Thoracic aorta (tissue), 2 donors: ENCODE measurements around the gene TTC39C. TPM values are rescaled to one million over a fixed set of nuclear protein-coding genes. Genes with fewer than 3 reads are reported as not detected.

Experiments
- ATAC-seq: fragments of 150-250 bp; one replicate; pipeline ENCODE4 v1.8.0; 2017; ENCODE audit warnings: low read depth; ENCODE audit not compliant: insufficient number of reproducible peaks, low FRiP score
- DNase-seq: peaks from one replicate; pipeline ENCODE4 v3.0.0-alpha.2; 2020; ENCODE audit warnings: low spot score
- H3K27ac ChIP-seq, 2 donors: fragments of 200-600 bp; sonication (generic); 1 replicate in 1 of 2; 2 replicates in 1 of 2; pipeline ENCODE4 v1.5.1; 2016; ENCODE audit warnings: mild to moderate bottlenecking in 2 of 2, moderate library complexity in 2 of 2
- H3K27me3 ChIP-seq: fragments of 200-600 bp; sonication (generic); replicated peaks from 2 replicates; pipeline ENCODE4 v1.6.0; 2016; ENCODE audit warnings: mild to moderate bottlenecking; ENCODE audit not compliant: insufficient read depth
- H3K36me3 ChIP-seq: fragments of 200-600 bp; sonication (generic); one replicate; pipeline ENCODE4 v1.5.1; 2016
- H3K4me1 ChIP-seq, 2 donors: fragments of 200-600 bp; sonication (generic); 1 replicate in 1 of 2; 2 replicates in 1 of 2; pipeline versions ENCODE4 v1.5.1 to v1.6.0; 2016; ENCODE audit warnings: low read depth in 2 of 2, mild to moderate bottlenecking in 1 of 2; ENCODE audit not compliant: control insufficient read depth in 1 of 2
- H3K4me3 ChIP-seq: fragments of 200-600 bp; sonication (generic); 2 replicates; pipeline ENCODE4 v1.5.1; 2016; ENCODE audit warnings: mild to moderate bottlenecking
- H3K9me3 ChIP-seq: fragments of 200-600 bp; sonication (generic); 2 replicates; pipeline ENCODE4 v1.5.1; 2016
- total RNA-seq, 2 donors: library from RNA; depleted of rRNA; stranded (reverse); fragments of >200 nt; gene quantifications; one replicate each; pipeline versions ENCODE4 v1.1.0 to v1.2.3, GENCODE V29; 2016
- TF ChIP-seq, protein P1 (sequence below): fragments of 200-600 bp; sonication (generic); IDR thresholded peaks from one replicate; pipeline ENCODE4 v1.5.1; 2019; ENCODE audit warnings: antibody characterized with exemption

The TTC39C gene
- total RNA-seq, 2 donors from 2014 or later = 13.5 to 23.4 TPM

DNA sequence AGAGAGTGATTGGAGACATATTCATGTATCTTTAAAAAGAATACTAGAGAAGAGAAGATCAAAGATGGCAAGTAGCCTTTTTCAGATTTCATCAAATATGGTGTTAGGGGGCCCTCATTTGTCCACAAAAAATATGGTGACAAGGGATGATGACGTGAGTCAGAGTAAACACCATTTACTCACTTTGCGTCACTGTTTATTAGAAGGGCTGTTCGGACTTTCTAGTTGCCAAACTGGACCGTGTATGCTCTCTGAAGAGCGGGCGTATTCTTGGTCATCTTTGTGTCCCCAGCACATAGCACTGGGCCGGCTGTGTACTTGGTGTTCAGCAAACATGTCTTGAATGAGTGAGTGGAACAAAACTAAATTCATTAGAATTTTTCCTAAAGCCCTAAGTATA, 37.5 kb downstream of the TTC39C start:
- H3K4me3 ChIP-seq = no peak overlapping the region
- DNase-seq (no peak), ATAC-seq (no peak)
- H3K9me3 ChIP-seq = no peaks in the 10 kb centered on the region
- TF ChIP-seq, protein P1, sequence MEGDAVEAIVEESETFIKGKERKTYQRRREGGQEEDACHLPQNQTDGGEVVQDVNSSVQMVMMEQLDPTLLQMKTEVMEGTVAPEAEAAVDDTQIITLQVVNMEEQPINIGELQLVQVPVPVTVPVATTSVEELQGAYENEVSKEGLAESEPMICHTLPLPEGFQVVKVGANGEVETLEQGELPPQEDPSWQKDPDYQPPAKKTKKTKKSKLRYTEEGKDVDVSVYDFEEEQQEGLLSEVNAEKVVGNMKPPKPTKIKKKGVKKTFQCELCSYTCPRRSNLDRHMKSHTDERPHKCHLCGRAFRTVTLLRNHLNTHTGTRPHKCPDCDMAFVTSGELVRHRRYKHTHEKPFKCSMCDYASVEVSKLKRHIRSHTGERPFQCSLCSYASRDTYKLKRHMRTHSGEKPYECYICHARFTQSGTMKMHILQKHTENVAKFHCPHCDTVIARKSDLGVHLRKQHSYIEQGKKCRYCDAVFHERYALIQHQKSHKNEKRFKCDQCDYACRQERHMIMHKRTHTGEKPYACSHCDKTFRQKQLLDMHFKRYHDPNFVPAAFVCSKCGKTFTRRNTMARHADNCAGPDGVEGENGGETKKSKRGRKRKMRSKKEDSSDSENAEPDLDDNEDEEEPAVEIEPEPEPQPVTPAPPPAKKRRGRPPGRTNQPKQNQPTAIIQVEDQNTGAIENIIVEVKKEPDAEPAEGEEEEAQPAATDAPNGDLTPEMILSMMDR = no peak
- no peaks in the 10 kb centered on the region for H3K27me3 ChIP-seq
- H3K27ac ChIP-seq = no peak overlapping the region
- no peaks in the 10 kb centered on the region for H3K36me3 ChIP-seq
- peaks cover 4 to 14% of the 10 kb centered on the region in 2 donors for H3K4me1 ChIP-seq

DNA sequence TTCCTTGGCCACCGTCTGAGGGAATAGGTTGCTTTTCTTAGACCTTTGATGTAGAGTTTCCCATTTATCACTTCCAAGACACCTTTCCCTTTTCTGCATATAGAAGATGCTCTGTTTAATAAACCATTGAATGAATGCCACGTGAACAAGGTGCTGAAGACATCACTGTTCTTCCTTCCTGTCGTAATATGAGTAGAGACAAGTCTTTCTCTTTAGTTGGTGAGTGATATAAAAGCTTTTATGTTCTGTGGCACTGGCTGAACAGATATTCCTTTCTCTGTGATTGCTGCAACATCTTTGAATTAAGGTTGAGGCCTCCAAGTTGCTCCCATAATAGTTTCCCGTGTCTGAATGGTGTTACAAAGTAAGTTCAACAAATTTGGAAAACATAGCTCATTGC, 38.7 kb downstream of the TTC39C start:
- ATAC-seq (no peak), DNase-seq (no peak)
- H3K36me3 ChIP-seq = no peaks in the 10 kb centered on the region
- H3K9me3 ChIP-seq = no peaks in the 10 kb centered on the region
- TF ChIP-seq, protein P1 = no peak
- no peak overlapping the region for H3K27ac ChIP-seq
- no peaks in the 10 kb centered on the region for H3K27me3 ChIP-seq
- no peak overlapping the region for H3K4me3 ChIP-seq
- peaks cover 4 to 14% of the 10 kb centered on the region in 2 donors for H3K4me1 ChIP-seq

DNA sequence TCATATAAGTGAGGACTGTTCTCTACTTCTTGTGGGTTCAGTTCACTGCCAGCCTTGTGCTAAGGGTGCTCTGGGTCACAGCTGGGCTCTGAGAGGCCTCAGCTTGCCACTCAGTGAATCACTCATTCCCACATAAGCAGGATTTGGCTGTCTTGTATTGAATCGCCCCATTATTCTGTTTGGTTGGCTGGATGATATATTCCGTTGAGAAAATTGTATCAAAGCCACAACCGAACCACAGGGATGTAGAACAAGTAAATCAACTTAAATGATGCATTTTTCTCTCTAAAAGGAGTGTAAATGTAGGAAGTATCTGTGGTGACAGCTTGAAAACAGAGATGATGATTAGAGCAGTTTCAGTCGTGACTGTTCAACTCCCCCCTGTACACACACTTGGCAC, 39.6 kb downstream of the TTC39C start:
- peaks cover 4 to 14% of the 10 kb centered on the region in 2 donors for H3K4me1 ChIP-seq
- no peaks in the 10 kb centered on the region for H3K27me3 ChIP-seq
- no peak for DNase-seq
- no peak overlapping the region for H3K27ac ChIP-seq
- no peak for ATAC-seq
- TF ChIP-seq, protein P1 = no peak
- no peaks in the 10 kb centered on the region for H3K36me3 ChIP-seq
- no peak overlapping the region for H3K4me3 ChIP-seq
- no peaks in the 10 kb centered on the region for H3K9me3 ChIP-seq

DNA sequence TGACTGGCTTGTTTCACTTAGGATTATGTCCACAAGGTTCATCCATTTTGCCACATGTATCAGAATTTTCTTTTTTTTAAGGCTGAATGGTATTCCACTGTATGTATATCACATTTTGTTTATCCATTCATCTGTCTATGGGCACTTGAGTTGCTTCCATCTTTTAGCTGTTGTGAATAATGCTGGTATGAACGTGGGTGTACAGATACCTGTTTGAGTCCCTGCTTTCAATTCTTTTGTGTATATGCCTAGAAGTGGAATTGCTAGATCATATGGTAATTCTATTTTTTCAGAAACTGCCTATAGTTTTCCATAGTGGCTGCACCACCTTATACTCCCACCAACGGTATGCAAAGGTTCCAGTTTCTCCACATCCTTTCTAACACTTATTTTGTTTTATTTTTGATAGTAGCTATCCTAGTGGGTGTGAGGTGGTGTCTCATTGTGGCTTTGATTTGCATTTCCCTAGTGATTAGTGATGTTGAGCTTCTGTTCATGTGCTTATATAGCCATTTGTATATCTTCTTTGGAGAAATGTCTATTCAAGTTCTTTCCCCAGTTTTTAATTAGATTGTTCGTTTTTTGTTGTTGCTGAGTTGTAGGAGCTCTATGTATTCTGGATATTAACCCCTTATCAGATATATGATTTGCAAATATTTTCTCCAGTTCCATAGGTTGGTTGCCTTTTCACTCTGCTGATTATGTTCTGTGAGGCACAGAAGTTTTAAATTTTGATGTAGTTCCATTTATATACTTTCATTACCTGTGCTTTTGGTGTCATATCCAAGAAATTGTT, 40.7 kb downstream of the TTC39C start:
- Histone ChIP-seq H3K9me3 (no peaks in the 10 kb centered on the region), H3K36me3 (no peaks in the 10 kb centered on the region), H3K4me3 (no peak overlapping the region), H3K27me3 (no peaks in the 10 kb centered on the region), H3K27ac (no peak overlapping the region), H3K4me1 (peaks cover 4 to 14% of the 10 kb centered on the region in 2 donors)
- TF ChIP-seq, protein P1 = no peak
- DNase-seq (no peak), ATAC-seq (no peak)

DNA sequence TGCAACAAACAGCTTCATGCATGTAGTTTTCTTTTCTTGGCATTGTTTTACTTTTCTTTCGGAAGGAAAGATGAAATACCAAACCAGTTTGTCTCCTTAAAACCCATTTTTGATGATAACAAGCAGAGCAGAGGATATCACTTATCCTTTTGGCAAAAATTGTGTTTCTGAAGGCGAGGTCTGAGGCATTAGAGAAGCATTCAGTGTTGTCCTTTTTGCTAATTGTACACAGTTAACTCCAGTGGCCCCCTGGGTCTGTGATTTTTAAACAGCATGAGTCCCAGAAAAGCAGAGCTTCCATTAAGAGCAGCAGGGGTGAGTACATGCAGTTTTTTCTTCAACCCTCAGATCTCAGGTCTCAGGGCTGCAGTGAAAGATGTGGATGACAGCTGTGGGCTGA, 41.3 kb downstream of the TTC39C start:
- no peaks in the 10 kb centered on the region for H3K27me3 ChIP-seq
- ATAC-seq = no peak
- DNase-seq = no peak
- no peak overlapping the region for H3K27ac ChIP-seq
- H3K36me3 ChIP-seq = no peaks in the 10 kb centered on the region
- peaks cover 4 to 14% of the 10 kb centered on the region in 2 donors for H3K4me1 ChIP-seq
- H3K4me3 ChIP-seq = no peak overlapping the region
- TF ChIP-seq, protein P1 = no peak
- no peaks in the 10 kb centered on the region for H3K9me3 ChIP-seq
